Endodermal cell (in vitro differentiated cells): ENCODE results near the gene RPL22. TPM values are rescaled to one million over a fixed set of nuclear protein-coding genes. Genes with fewer than 3 reads are reported as not detected.

Experiments used
- DNase-seq: peaks from one replicate; pipeline ENCODE4 v3.0.0-alpha.2; 2017
- H3K27ac ChIP-seq: 2 replicates; pipeline ENCODE4 v1.5.1; 2013; ENCODE audit warnings: mild to moderate bottlenecking, low read depth, low read length, moderate library complexity
- H3K27me3 ChIP-seq: 2 replicates; pipeline ENCODE4 v1.6.1; 2013; ENCODE audit warnings: mild to moderate bottlenecking, low read length, moderate library complexity; ENCODE audit not compliant: insufficient read depth, control insufficient read depth, poor library complexity, severe bottlenecking
- H3K36me3 ChIP-seq: 2 replicates; pipeline ENCODE4 v1.7.0; 2013; ENCODE audit warnings: mild to moderate bottlenecking, low read length, moderate library complexity; ENCODE audit not compliant: control insufficient read depth, insufficient read depth
- H3K4me1 ChIP-seq: one replicate; pipeline ENCODE4 v1.7.0; 2013; ENCODE audit warnings: low read length; ENCODE audit not compliant: control insufficient read depth, insufficient read depth
- H3K4me3 ChIP-seq: 2 replicates; pipeline ENCODE4 v1.5.1; 2013; ENCODE audit warnings: mild to moderate bottlenecking, low read length, moderate library complexity
- H3K9ac ChIP-seq: 2 replicates; pipeline ENCODE4 v1.6.1; 2013; ENCODE audit warnings: mild to moderate bottlenecking, low read length, moderate library complexity; ENCODE audit not compliant: poor library complexity, severe bottlenecking; ENCODE audit errors: extremely low read depth
- H3K9me3 ChIP-seq: 2 replicates; pipeline ENCODE4 v1.6.1; 2013; ENCODE audit warnings: mild to moderate bottlenecking, low read length, moderate library complexity; ENCODE audit not compliant: control insufficient read depth
- H3K27ac Mint-ChIP-seq: 2 replicates; pipeline ENCODE4 v1.8.0; 2020; ENCODE audit warnings: mixed read lengths
- H3K27me3 Mint-ChIP-seq: 2 replicates; pipeline ENCODE4 v1.8.0; 2021; ENCODE audit warnings: mild to moderate bottlenecking, mixed read lengths; ENCODE audit not compliant: insufficient read depth
- H3K36me3 Mint-ChIP-seq: 2 replicates; pipeline ENCODE4 v1.8.0; 2020; ENCODE audit warnings: low read depth, mixed read lengths
- H3K4me1 Mint-ChIP-seq: 2 replicates; pipeline ENCODE4 v1.8.0; 2020; ENCODE audit warnings: mixed read lengths
- H3K4me3 Mint-ChIP-seq: 2 replicates; pipeline ENCODE4 v1.8.0; 2020; ENCODE audit warnings: mild to moderate bottlenecking, moderate library complexity, mixed read lengths
- H3K9me3 Mint-ChIP-seq: 2 replicates; pipeline ENCODE4 v1.8.0; 2020; ENCODE audit warnings: mild to moderate bottlenecking, mixed read lengths
- CTCF ChIP-seq: fragments of 200-600 bp; sonication (generic); conservative IDR thresholded peaks from 2 replicates; pipeline ENCODE4 v1.5.0; 2021; ENCODE audit warnings: antibody characterized with exemption, mild to moderate bottlenecking
- WGBS, 2 experiments: methylation state at CpG; one replicate each; pipeline versions ENCODE4 v1.1.5 to v1.1.7; 2013; ENCODE audit warnings: missing lambda C conversion rate in 2 of 2, mixed read lengths in 1 of 2; ENCODE audit not compliant: insufficient coverage in 1 of 2, insufficient read length in 1 of 2; 5-methylcytosine and 5-hydroxymethylcytosine counted together
- total RNA-seq, 2 donors: library from RNA; stranded (reverse); fragmentation: NEBNext Ultra II Directional in 1 of 2; extraction: Animal tissue kit (Norgen Biotek cat#: 25700) in 1 of 2; gene quantifications; 2 replicates in 1 of 2; 3 replicates in 1 of 2; pipeline ENCODE4 v1.2.1, GENCODE V29; 2021

RPL22 gene
- total RNA-seq, 2 donors from 2014 or later = 409 to 481 TPM

GRCh38 chr1:6157528-6158174, 41.7 kb downstream of the RPL22 start:
- no peak overlapping the region for H3K4me3 Mint-ChIP-seq
- peaks cover 9% of the 10 kb centered on the region for H3K4me1 Mint-ChIP-seq
- Histone ChIP-seq H3K4me1 (no peaks in the 10 kb centered on the region), H3K4me3 (no peak overlapping the region), H3K27ac (no peak overlapping the region), H3K36me3 (no peaks in the 10 kb centered on the region), H3K9me3 (no peaks in the 10 kb centered on the region), H3K27me3 (no peaks in the 10 kb centered on the region), H3K9ac (no peak overlapping the region)
- H3K27ac Mint-ChIP-seq = peak overlapping the region; percentile 1
- WGBS, 2 experiments = 36 to 39% methylated on average over 9 to 15 of the region's 15 CpGs
- DNase-seq = peak; percentile 83
- no peaks in the 10 kb centered on the region for H3K36me3 Mint-ChIP-seq
- no peaks in the 10 kb centered on the region for H3K27me3 Mint-ChIP-seq
- no peaks in the 10 kb centered on the region for H3K9me3 Mint-ChIP-seq
- no peak for TF ChIP-seq CTCF

GRCh38 chr1:6157132-6157527, 42.3 kb downstream of the RPL22 start:
- H3K36me3 ChIP-seq = no peaks in the 10 kb centered on the region
- no peaks in the 10 kb centered on the region for H3K4me1 ChIP-seq
- H3K27ac Mint-ChIP-seq = peak overlapping the region; percentile 1
- DNase-seq = no peak
- H3K27me3 Mint-ChIP-seq = no peaks in the 10 kb centered on the region
- H3K36me3 Mint-ChIP-seq = no peaks in the 10 kb centered on the region
- no peak overlapping the region for H3K27ac ChIP-seq
- no peak for TF ChIP-seq CTCF
- H3K4me1 Mint-ChIP-seq = peaks cover 9% of the 10 kb centered on the region
- no peak overlapping the region for H3K9ac ChIP-seq
- H3K27me3 ChIP-seq = no peaks in the 10 kb centered on the region
- H3K4me3 Mint-ChIP-seq = no peak overlapping the region
- no peaks in the 10 kb centered on the region for H3K9me3 ChIP-seq
- no peak overlapping the region for H3K4me3 ChIP-seq
- no peaks in the 10 kb centered on the region for H3K9me3 Mint-ChIP-seq
- WGBS, 2 experiments = 61 to 80% methylated on average over 2 of the region's 2 CpGs

- no peaks in the 10 kb centered on the region for H3K9me3 ChIP-seq
- H3K27me3 Mint-ChIP-seq = no peaks in the 10 kb centered on the region
Measured at GRCh38 chr1:6154525-6155319, 44.7 kb downstream of the RPL22 start.

More at GRCh38 chr1:6154525-6155319, 44.7 kb downstream of the RPL22 start:
- Histone ChIP-seq H3K36me3 (no peaks in the 10 kb centered on the region), H3K9ac (no peak overlapping the region), H3K4me3 (no peak overlapping the region), H3K4me1 (no peaks in the 10 kb centered on the region), H3K27ac (no peak overlapping the region), H3K27me3 (peaks cover 1% of the 10 kb centered on the region)
- Mint-ChIP-seq H3K4me1 (peaks cover 8% of the 10 kb centered on the region), H3K27ac (no peak overlapping the region), H3K36me3 (no peaks in the 10 kb centered on the region), H3K9me3 (no peaks in the 10 kb centered on the region), H3K4me3 (no peak overlapping the region)
- no peak for TF ChIP-seq CTCF
- no peak for DNase-seq
- 91 to 98% methylated on average over 16 to 26 of the region's 26 CpGs for WGBS, 2 experiments
